A673 (cell line): ENCODE results near the gene PHYHD1. TPM values are rescaled to one million over a fixed set of nuclear protein-coding genes. Genes with fewer than 3 reads are reported as not detected.

Source experiments
- BruUV-seq: library from RNA; stranded (reverse); fragments of 400-500 nt; replicated peaks from 2 replicates; lab custom pipeline; 2021; lab: Mats Ljungman, UMichigan
- CTCF ChIA-PET: fragments of 300-600 bp; sonication (Branson Sonifier 250); formaldehyde crosslinking; loops from one replicate; lab custom pipeline; 2022; ENCODE audit warnings: antibody characterized with exemption; lab: Charles Lee
- POLR2A ChIA-PET: fragments of 300-600 bp; sonication (Branson Sonifier 250); formaldehyde crosslinking; loops from one replicate; lab custom pipeline; 2022; ENCODE audit warnings: antibody characterized with exemption; ENCODE audit not compliant: low non-redundant PET; lab: Charles Lee
- DNase-seq: peaks from one replicate; pipeline ENCODE4 v3.0.0-alpha.2; 2015; ENCODE audit warnings: low spot score
- H3K27ac ChIP-seq: fragments of 200-600 bp; sonication (generic); 2 replicates; pipeline ENCODE4 v1.5.1; 2016; ENCODE audit warnings: mixed run types, low read depth, mild to moderate bottlenecking, mixed read lengths, antibody characterized with exemption, low read length; ENCODE audit not compliant: poor library complexity, severe bottlenecking
- H3K27me3 ChIP-seq: fragments of 200-600 bp; sonication (generic); replicated peaks from 2 replicates; pipeline ENCODE4 v1.6.1; 2017; ENCODE audit warnings: mixed run types, low read depth, mild to moderate bottlenecking, mixed read lengths, antibody characterized with exemption, low read length; ENCODE audit not compliant: insufficient read depth, poor library complexity
- H3K36me3 ChIP-seq: fragments of 200-600 bp; sonication (generic); 2 replicates; pipeline ENCODE4 v1.6.1; 2016; ENCODE audit warnings: mixed run types, mild to moderate bottlenecking, mixed read lengths, antibody characterized with exemption, low read length; ENCODE audit not compliant: insufficient read depth, poor library complexity, severe bottlenecking
- H3K4me1 ChIP-seq: fragments of 200-600 bp; sonication (generic); 2 replicates; pipeline ENCODE4 v1.6.1; 2017; ENCODE audit warnings: mixed run types, mild to moderate bottlenecking, mixed read lengths, antibody characterized with exemption, low read length; ENCODE audit not compliant: insufficient read depth, poor library complexity, severe bottlenecking
- H3K4me3 ChIP-seq: fragments of 200-600 bp; sonication (generic); 2 replicates; pipeline ENCODE4 v1.5.1; 2016; ENCODE audit warnings: low read depth, mixed run types, mild to moderate bottlenecking, mixed read lengths, low read length; ENCODE audit not compliant: poor library complexity, severe bottlenecking
- H3K9me3 ChIP-seq: fragments of 200-600 bp; sonication (generic); 2 replicates; pipeline ENCODE4 v1.6.1; 2016; ENCODE audit warnings: mixed run types, low read depth, mild to moderate bottlenecking, mixed read lengths, antibody characterized with exemption, low read length; ENCODE audit not compliant: poor library complexity, severe bottlenecking
- CTCF ChIP-seq: fragments of 300-800, 200-600 bp; sonication (generic); conservative IDR thresholded peaks from 2 replicates; pipeline ENCODE4 v1.5.1; 2017; ENCODE audit warnings: low read depth, mild to moderate bottlenecking, antibody characterized with exemption, low read length, moderate library complexity, mixed read lengths
- EZH2 ChIP-seq: fragments of 200-600 bp; sonication (generic); IDR thresholded peaks from 2 replicates; pipeline ENCODE4 v1.6.1; 2017; ENCODE audit warnings: borderline replicate concordance, low read depth, mild to moderate bottlenecking, mixed read lengths, antibody characterized with exemption, low read length; ENCODE audit not compliant: poor library complexity, severe bottlenecking
- intact Hi-C: fragments of 100-400 bp; cut with micrococcal nuclease; formaldehyde crosslinking; loops from one replicate; pipeline ENCODE4 v1.10.0; 2022; ENCODE audit not compliant: unreplicated experiment
- total RNA-seq: library from RNA; stranded (reverse); gene quantifications from 2 replicates; pipeline ENCODE4 v1.2.3, GENCODE V29; 2021

The PHYHD1 gene
- total RNA-seq, 1 experiment from 2014 or later, result 6.3 TPM

- Histone ChIP-seq H3K9me3 (no peaks in the 10 kb centered on the region), H3K27ac (peak overlapping the region; percentile 38), H3K4me3 (no peak overlapping the region), H3K36me3 (no peaks in the 10 kb centered on the region), H3K27me3 (no peaks in the 10 kb centered on the region), H3K4me1 (no peaks in the 10 kb centered on the region)
- CTCF ChIA-PET, result no interaction called here
- intact Hi-C loops, result no loop called here
- no peak for DNase-seq
- no TSS peak for BruUV-seq
- TF ChIP-seq EZH2 (no peak), CTCF (no peak)
- POLR2A ChIA-PET, result no interaction called here
Measured at GRCh38 chr9:128899566-128900322, 21.0 kb upstream of the PHYHD1 start.

DNA sequence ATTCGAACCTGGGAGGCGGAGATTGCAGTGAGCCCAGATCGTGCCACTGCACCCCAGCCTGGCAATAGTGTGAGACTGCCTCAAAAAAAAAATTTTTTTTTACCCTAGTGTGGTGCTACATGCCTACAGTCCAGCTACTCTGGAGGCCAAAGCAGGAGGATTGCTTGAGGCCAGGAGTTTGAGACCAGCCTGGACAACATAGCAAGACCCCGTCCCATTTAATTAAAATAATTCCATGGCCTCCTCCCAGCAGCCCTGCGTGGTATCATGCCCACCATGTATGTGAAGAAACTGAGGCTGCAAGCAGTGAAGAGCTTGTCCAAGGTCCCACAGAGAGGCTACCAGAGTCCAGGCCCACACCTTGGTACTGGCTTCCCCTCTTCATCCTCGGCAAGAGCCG lies 19.4 kb upstream of the PHYHD1 start:
- TF ChIP-seq CTCF (no peak), EZH2 (no peak)
- Histone ChIP-seq H3K36me3 (no peaks in the 10 kb centered on the region), H3K4me3 (no peak overlapping the region), H3K4me1 (no peaks in the 10 kb centered on the region), H3K27me3 (no peaks in the 10 kb centered on the region), H3K27ac (no peak overlapping the region), H3K9me3 (no peaks in the 10 kb centered on the region)
- no TSS peak for BruUV-seq
- no peak for DNase-seq
- POLR2A ChIA-PET, result no interaction called here
- CTCF ChIA-PET, result interaction anchor here (0.6 kb wide), 1 partner anchor 26 kb away, joined by 3 read pairs; no protein-coding TSS in a partner anchor
- intact Hi-C loops, result no loop called here

- H3K4me3 ChIP-seq, result no peak overlapping the region
- H3K27me3 ChIP-seq, result no peaks in the 10 kb centered on the region
- POLR2A ChIA-PET, result no interaction called here
- H3K4me1 ChIP-seq, result no peaks in the 10 kb centered on the region
- CTCF ChIA-PET, result interaction anchor here (0.6 kb wide), 1 partner anchor 26 kb away, joined by 3 read pairs; no protein-coding TSS in a partner anchor
- no peak for DNase-seq
- BruUV-seq, result no TSS peak
- H3K9me3 ChIP-seq, result no peaks in the 10 kb centered on the region
- TF ChIP-seq EZH2 (no peak), CTCF (no peak)
- intact Hi-C loops, result no loop called here
- H3K27ac ChIP-seq, result no peak overlapping the region
- peaks cover 1% of the 10 kb centered on the region for H3K36me3 ChIP-seq
Measured at GRCh38 chr9:128901822-128902221, 19.0 kb upstream of the PHYHD1 start.
